GM12878 (cell line): ENCODE results near the gene EEFSEC.

Experiments
- CTCF ChIP-seq, 3 experiments: IDR thresholded peaks in 2 of 3; conservative IDR thresholded peaks in 1 of 3; 2 replicates each; pipeline ENCODE4 v1.5.1; 2011; ENCODE audit warnings: low read depth in 3 of 3, low read length in 3 of 3, mild to moderate bottlenecking in 3 of 3, control low read depth in 2 of 3, moderate library complexity in 2 of 3, inconsistent platforms in 1 of 3, mixed read lengths in 1 of 3; ENCODE audit not compliant: control insufficient read depth in 2 of 3, insufficient read depth in 1 of 3; ENCODE audit errors: extremely low read depth in 1 of 3
- POLR2AphosphoS2 ChIP-seq: IDR thresholded peaks from 2 replicates; pipeline ENCODE4 v1.6.1; 2011; ENCODE audit warnings: low read depth, mild to moderate bottlenecking, low read length, improper control_type of control experiment, moderate library complexity

DNA sequence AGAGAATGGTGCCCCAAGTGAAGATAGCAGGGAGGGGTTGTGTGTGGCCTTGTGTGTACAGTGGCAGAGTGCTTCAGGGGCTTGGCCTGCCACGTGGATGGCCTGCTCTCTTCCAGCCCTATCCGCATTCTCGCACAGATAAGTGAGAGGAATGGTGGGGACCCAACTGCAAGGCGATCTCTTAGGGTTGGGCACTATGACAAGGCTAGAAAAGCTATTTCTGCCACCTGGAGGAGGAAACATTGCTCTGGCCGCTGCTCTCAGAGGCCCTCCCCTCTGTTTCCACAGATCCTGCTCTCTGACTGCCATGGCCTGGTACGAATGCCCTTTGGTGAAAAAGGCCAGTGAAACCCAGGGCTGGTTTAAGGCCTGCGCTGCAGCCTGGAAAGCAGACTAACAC is 20.6 kb downstream of the EEFSEC start:
- TF ChIP-seq CTCF (IDR thresholded peaks at IDR 0.05 in 2 of 3, conservative IDR thresholded peaks at IDR 0.05 in 1 of 3; ENCODE audit: control insufficient read depth in 2 of 3, extremely low read depth in 1 of 3, insufficient read depth in 1 of 3, low read depth in 3 of 3, low read length in 3 of 3), result no peak
- TF ChIP-seq POLR2AphosphoS2, result no peak
